ENCODE measurements around the gene TSHZ2.

- TF ChIP-seq, protein P1, sequence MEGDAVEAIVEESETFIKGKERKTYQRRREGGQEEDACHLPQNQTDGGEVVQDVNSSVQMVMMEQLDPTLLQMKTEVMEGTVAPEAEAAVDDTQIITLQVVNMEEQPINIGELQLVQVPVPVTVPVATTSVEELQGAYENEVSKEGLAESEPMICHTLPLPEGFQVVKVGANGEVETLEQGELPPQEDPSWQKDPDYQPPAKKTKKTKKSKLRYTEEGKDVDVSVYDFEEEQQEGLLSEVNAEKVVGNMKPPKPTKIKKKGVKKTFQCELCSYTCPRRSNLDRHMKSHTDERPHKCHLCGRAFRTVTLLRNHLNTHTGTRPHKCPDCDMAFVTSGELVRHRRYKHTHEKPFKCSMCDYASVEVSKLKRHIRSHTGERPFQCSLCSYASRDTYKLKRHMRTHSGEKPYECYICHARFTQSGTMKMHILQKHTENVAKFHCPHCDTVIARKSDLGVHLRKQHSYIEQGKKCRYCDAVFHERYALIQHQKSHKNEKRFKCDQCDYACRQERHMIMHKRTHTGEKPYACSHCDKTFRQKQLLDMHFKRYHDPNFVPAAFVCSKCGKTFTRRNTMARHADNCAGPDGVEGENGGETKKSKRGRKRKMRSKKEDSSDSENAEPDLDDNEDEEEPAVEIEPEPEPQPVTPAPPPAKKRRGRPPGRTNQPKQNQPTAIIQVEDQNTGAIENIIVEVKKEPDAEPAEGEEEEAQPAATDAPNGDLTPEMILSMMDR (IDR thresholded peaks at IDR 0.05), result no peak
- TF ChIP-seq POLR2A (IDR thresholded peaks at IDR 0.05) (no peak), EP300 (IDR thresholded peaks at IDR 0.05; ENCODE audit: low read depth) (no peak), POLR2AphosphoS5 (IDR thresholded peaks at IDR 0.05) (no peak)
These were observed 119.6 kb downstream of the TSHZ2 start for GRCh38 chr20:53091789-53092188.
